Lower leg skin (tissue), 3 donors: ENCODE measurements around the gene BID.

Source experiments
- POLR2A ChIP-seq, 2 donors: fragments of 450-650 bp; IDR thresholded peaks; one replicate each; pipeline ENCODE4 v1.6.1; 2016 to 2017; ENCODE audit warnings: antibody characterized with exemption in 2 of 2, mild to moderate bottlenecking in 1 of 2, moderate library complexity in 1 of 2
- TF ChIP-seq, protein P1 (sequence below), 3 donors: fragments of 450-650 bp; IDR thresholded peaks; one replicate each; pipeline ENCODE4 v1.5.1; 2016; ENCODE audit warnings: antibody characterized with exemption in 3 of 3, mild to moderate bottlenecking in 3 of 3, moderate library complexity in 2 of 3

DNA sequence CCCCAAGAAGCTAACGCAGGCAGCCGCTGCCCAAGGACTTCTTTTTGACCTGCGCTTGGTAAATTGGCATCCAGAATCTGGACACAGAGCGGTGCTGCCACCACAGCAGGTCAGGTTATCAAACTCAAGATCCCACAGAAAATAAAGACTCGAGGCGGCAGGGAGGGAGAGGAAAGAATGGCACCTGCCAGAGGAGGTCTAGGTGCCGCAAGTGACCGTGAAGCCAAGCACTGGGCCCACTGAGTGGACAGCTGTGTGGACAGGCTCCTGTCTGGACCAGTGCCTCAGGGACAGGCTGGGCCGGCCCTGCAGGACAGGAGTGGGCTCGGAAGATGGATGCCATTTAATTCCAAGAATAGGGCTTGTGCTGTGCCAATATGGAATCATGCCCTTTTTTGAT is 27.4 kb downstream of the BID start:
- TF ChIP-seq, protein P1, sequence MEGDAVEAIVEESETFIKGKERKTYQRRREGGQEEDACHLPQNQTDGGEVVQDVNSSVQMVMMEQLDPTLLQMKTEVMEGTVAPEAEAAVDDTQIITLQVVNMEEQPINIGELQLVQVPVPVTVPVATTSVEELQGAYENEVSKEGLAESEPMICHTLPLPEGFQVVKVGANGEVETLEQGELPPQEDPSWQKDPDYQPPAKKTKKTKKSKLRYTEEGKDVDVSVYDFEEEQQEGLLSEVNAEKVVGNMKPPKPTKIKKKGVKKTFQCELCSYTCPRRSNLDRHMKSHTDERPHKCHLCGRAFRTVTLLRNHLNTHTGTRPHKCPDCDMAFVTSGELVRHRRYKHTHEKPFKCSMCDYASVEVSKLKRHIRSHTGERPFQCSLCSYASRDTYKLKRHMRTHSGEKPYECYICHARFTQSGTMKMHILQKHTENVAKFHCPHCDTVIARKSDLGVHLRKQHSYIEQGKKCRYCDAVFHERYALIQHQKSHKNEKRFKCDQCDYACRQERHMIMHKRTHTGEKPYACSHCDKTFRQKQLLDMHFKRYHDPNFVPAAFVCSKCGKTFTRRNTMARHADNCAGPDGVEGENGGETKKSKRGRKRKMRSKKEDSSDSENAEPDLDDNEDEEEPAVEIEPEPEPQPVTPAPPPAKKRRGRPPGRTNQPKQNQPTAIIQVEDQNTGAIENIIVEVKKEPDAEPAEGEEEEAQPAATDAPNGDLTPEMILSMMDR (IDR thresholded peaks at IDR 0.05): no peak
- no peak for TF ChIP-seq POLR2A (IDR thresholded peaks at IDR 0.05)
